Neuron (in vitro differentiated cells): Measurements from ENCODE around the gene ATXN1.

Source experiments
- H2AFZ ChIP-seq: one replicate; pipeline ENCODE4 v1.6.1; 2013; ENCODE audit warnings: low read depth, mild to moderate bottlenecking, inconsistent platforms, low read length, moderate library complexity
- H3K27me3 ChIP-seq: one replicate; pipeline ENCODE4 v1.6.1; 2013; ENCODE audit warnings: low read length; ENCODE audit not compliant: insufficient read depth
- H3K36me3 ChIP-seq: one replicate; pipeline ENCODE4 v1.6.1; 2013; ENCODE audit warnings: low read length; ENCODE audit not compliant: insufficient read depth
- H3K4me1 ChIP-seq: one replicate; pipeline ENCODE4 v1.6.1; 2013; ENCODE audit warnings: low read length; ENCODE audit not compliant: insufficient read depth
- H3K4me3 ChIP-seq: 2 replicates; pipeline ENCODE4 v1.5.1; 2013; ENCODE audit warnings: mild to moderate bottlenecking, low read length, moderate library complexity
- H3K9me3 ChIP-seq: one replicate; pipeline ENCODE4 v1.6.1; 2013; ENCODE audit warnings: low read length

The ATXN1 gene

GRCh38 chr6:16741112-16742016 lies 19.9 kb downstream of the ATXN1 start:
- Histone ChIP-seq H3K4me1 (no peaks in the 10 kb centered on the region), H3K9me3 (no peaks in the 10 kb centered on the region), H2AFZ (no peak overlapping the region), H3K4me3 (no peak overlapping the region), H3K36me3 (no peaks in the 10 kb centered on the region), H3K27me3 (no peaks in the 10 kb centered on the region)

DNA sequence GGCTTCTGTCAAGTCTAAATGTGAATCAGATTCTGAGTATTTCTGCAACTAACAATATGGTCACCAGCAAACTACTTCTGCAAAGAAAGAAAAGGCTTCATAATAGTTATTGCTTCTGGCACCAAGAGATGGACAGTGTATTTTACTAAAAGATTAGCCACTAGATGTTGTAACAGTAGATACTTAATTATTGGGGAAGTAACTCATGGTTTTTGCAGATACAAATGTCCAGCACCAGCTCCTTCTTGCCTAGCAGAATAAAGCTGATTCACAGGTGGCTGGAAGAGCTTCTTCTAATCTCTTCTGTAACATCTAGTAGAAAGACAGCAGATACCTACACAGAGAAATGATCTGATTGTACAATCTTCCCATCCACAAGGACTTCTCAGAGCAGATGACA lies 21.2 kb downstream of the ATXN1 start:
- Histone ChIP-seq H2AFZ (no peak overlapping the region), H3K27me3 (no peaks in the 10 kb centered on the region), H3K4me3 (no peak overlapping the region), H3K36me3 (no peaks in the 10 kb centered on the region), H3K9me3 (no peaks in the 10 kb centered on the region), H3K4me1 (no peaks in the 10 kb centered on the region)

DNA sequence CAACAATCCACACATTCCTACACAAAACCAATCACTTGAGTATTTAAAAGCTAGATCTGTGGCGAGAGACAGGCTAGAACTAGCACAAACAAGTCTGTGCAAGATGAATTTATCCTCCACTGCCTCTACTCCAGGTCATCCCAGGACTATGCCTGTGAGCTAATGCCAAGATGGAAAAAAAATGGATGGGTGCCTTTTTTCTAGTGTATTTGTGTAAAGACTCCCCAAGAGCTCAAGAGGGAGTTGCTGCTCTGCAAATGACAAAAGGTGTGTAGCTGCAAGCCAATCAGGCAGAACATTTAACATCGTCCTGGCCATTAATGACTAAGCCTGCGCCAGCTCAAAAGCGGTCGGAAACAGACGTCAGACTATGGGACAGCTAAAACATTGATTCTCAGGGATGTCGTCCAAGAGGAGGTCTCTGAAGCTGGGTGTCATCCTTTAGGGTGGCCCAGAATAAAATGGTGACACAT lies 21.9 kb downstream of the ATXN1 start:
- Histone ChIP-seq H3K4me1 (no peaks in the 10 kb centered on the region), H2AFZ (no peak overlapping the region), H3K9me3 (no peaks in the 10 kb centered on the region), H3K4me3 (no peak overlapping the region), H3K27me3 (no peaks in the 10 kb centered on the region), H3K36me3 (no peaks in the 10 kb centered on the region)

GRCh38 chr6:16737925-16738324 lies 23.3 kb downstream of the ATXN1 start:
- H3K27me3 ChIP-seq, result no peaks in the 10 kb centered on the region
- H3K4me3 ChIP-seq, result no peak overlapping the region
- H2AFZ ChIP-seq, result no peak overlapping the region
- H3K9me3 ChIP-seq, result no peaks in the 10 kb centered on the region
- no peaks in the 10 kb centered on the region for H3K36me3 ChIP-seq
- H3K4me1 ChIP-seq, result no peaks in the 10 kb centered on the region

DNA sequence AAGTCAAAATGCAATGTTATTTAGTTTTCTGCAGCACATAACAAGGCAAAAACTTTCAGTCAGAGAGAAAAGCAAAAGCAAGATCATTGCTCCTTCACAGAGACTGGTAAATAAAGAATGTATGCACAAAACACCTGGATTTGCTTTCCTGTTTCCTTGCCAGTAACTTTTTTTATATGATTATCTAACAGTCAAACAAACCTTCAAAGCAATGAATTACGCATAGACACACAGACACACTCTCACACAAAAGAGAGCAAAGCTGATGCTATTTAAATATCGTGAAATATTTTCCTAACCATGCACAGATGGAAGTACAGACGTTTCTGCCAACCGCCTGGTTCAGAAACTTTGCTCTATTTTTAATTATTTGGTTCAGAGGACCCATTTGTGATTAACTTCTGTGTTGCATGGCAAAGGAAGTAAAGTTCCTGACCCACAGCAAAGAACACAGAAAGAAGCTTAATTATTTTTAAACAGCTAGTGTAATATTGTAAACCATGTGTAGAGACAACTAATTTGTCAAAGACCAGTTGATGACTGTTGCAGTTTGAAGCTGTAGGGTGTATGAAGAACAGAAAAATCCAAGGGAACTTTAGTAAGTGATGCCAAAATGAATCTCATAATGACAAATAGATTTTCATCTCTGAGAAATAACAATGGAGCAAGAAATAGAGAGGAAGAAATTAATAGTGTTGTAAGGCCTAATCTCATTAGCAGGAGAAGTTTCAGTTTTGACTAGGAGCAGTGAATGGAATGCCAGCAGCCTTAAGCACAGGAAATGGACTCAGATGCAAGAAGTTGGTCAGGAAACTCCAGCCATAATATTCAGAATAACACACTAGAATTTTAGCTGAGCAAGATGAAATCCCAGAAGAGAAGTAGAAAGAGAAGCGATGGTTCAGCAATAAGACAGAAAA lies 24.1 kb downstream of the ATXN1 start:
- no peaks in the 10 kb centered on the region for H3K27me3 ChIP-seq
- H3K4me1 ChIP-seq, result no peaks in the 10 kb centered on the region
- H3K4me3 ChIP-seq, result no peak overlapping the region
- no peaks in the 10 kb centered on the region for H3K9me3 ChIP-seq
- no peaks in the 10 kb centered on the region for H3K36me3 ChIP-seq
- H2AFZ ChIP-seq, result no peak overlapping the region

DNA sequence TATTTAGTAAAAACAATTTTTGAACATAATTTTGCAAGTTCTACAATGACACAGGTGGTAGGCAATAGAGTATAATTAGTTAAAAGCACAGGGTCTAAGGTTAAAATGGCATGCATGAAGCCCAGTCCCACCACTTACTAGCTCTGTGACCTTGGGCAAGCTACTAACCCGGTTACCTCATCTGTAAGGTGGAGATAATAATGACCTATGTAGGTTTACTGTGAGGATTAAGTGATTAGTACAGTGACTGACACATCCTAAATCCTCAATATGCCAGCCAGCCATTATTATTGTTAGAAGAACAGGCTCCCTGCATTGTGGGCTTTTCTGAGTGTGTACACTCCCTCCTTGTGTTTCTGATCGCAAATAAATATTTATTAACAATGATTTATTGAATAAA lies 26.2 kb downstream of the ATXN1 start:
- Histone ChIP-seq H3K4me1 (no peaks in the 10 kb centered on the region), H3K36me3 (no peaks in the 10 kb centered on the region), H3K9me3 (no peaks in the 10 kb centered on the region), H3K27me3 (no peaks in the 10 kb centered on the region), H2AFZ (no peak overlapping the region), H3K4me3 (no peak overlapping the region)

DNA sequence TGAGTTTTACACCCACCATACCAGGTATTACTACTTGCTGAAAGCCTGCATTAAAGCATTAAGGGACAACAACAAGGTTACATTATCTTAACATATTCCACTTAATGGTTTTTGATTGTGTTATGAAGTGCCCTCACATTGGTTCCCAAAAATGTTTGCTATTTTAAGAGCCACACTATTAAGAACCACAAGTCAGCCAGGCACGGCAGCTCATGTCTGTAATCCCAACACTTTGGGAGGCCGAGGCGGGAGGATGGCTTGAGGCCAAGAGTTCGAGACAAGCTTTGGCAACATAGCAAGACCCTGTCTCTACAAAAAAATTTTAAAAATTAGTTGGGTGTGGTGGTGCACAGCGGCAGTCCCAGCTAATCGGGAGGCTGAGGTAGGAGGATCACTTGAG lies 28.2 kb downstream of the ATXN1 start:
- no peaks in the 10 kb centered on the region for H3K27me3 ChIP-seq
- no peaks in the 10 kb centered on the region for H3K4me1 ChIP-seq
- H3K36me3 ChIP-seq, result no peaks in the 10 kb centered on the region
- H3K4me3 ChIP-seq, result no peak overlapping the region
- no peaks in the 10 kb centered on the region for H3K9me3 ChIP-seq
- no peak overlapping the region for H2AFZ ChIP-seq

DNA sequence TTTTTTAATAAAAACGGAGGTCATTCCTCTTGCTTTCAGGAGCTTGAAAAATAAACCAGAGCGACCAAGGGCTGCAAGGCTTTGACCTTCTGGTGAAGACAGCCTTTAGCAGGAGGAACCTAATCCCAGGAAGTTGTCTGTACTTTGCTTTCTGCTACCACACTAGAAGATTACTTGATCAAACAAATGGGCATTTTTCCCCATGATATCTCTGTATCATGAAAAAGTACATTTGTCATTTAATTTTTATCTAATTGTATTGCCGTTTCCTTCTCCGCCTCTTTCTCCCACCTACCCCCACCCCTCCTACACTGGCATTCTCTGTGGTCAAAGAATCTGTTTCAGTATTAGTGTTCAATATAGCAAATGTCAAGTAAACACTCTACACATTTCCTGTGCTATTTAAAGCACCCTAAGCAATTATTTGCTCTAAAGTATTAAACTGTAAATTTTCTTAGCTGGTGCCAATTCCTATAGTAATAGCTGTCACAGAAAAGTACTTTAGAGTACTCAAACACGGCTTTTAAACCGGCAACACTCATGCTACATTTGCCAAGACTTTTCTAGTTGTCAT lies 29.7 kb downstream of the ATXN1 start:
- Histone ChIP-seq H3K9me3 (no peaks in the 10 kb centered on the region), H3K4me1 (no peaks in the 10 kb centered on the region), H2AFZ (no peak overlapping the region), H3K36me3 (no peaks in the 10 kb centered on the region), H3K27me3 (no peaks in the 10 kb centered on the region), H3K4me3 (no peak overlapping the region)

- Histone ChIP-seq H3K27me3 (no peaks in the 10 kb centered on the region), H3K4me1 (no peaks in the 10 kb centered on the region), H3K9me3 (no peaks in the 10 kb centered on the region), H3K4me3 (no peak overlapping the region), H2AFZ (no peak overlapping the region), H3K36me3 (no peaks in the 10 kb centered on the region)
Observed at GRCh38 chr6:16730738-16731477, 30.4 kb downstream of the ATXN1 start.

GRCh38 chr6:16729744-16730143 lies 31.5 kb downstream of the ATXN1 start:
- Histone ChIP-seq H3K9me3 (no peaks in the 10 kb centered on the region), H2AFZ (no peak overlapping the region), H3K4me1 (no peaks in the 10 kb centered on the region), H3K27me3 (no peaks in the 10 kb centered on the region), H3K4me3 (no peak overlapping the region), H3K36me3 (no peaks in the 10 kb centered on the region)

- no peaks in the 10 kb centered on the region for H3K9me3 ChIP-seq
- no peaks in the 10 kb centered on the region for H3K36me3 ChIP-seq
- H3K4me3 ChIP-seq, result no peak overlapping the region
- no peaks in the 10 kb centered on the region for H3K27me3 ChIP-seq
- peaks cover 2% of the 10 kb centered on the region for H3K4me1 ChIP-seq
- no peak overlapping the region for H2AFZ ChIP-seq
Observed at GRCh38 chr6:16729183-16729691, 32.0 kb downstream of the ATXN1 start.

DNA sequence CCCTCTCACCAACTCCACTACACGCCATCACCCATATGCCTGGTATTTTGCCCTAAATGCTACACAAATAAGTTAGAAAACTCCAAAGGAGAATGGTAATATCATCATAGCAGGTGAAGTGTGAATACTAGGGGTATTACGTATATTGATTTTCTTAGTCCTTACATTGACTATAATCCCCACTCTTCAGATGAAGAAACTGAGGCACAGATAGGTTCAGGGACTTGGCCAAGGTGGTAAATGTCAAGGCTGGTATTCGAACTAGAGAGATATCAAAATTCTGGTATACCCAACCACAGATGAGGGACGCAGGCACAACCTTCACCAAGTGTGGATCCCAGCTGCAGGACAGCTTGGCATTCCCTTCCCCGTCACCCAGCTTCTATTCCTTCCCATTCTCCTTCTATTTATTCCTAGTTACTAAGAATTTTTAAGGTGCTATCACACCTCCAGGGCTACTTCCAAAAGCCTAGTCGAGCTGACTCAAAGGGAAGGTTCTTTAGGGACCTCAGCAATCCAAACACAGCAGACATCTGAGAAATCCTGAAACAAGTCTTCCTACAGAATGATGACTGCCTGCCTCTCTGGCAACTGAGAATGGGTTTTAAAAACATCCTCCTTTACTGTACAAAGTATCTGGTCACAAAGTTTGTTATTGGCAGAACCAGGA lies 32.6 kb downstream of the ATXN1 start:
- Histone ChIP-seq H3K27me3 (no peaks in the 10 kb centered on the region), H3K36me3 (no peaks in the 10 kb centered on the region), H3K4me3 (no peak overlapping the region), H3K4me1 (peaks cover 8% of the 10 kb centered on the region), H2AFZ (no peak overlapping the region), H3K9me3 (no peaks in the 10 kb centered on the region)
